Colon (tissue), 2 donors: Measurements from ENCODE around the gene ETFDH.
"Not testable (repeated sequence)": the region's sequence is repeated elsewhere in the genome, so short reads cannot be mapped to it uniquely, and the experiment has no call there.

Source experiments
- FAIRE-seq: peaks from 2 replicates; lab custom pipeline; 2012; peaks lifted over from hg19 to GRCh38; lab: Jason Lieb, UNC
- donor health status: control.
- donor health status: control.

Gene ETFDH

DNA sequence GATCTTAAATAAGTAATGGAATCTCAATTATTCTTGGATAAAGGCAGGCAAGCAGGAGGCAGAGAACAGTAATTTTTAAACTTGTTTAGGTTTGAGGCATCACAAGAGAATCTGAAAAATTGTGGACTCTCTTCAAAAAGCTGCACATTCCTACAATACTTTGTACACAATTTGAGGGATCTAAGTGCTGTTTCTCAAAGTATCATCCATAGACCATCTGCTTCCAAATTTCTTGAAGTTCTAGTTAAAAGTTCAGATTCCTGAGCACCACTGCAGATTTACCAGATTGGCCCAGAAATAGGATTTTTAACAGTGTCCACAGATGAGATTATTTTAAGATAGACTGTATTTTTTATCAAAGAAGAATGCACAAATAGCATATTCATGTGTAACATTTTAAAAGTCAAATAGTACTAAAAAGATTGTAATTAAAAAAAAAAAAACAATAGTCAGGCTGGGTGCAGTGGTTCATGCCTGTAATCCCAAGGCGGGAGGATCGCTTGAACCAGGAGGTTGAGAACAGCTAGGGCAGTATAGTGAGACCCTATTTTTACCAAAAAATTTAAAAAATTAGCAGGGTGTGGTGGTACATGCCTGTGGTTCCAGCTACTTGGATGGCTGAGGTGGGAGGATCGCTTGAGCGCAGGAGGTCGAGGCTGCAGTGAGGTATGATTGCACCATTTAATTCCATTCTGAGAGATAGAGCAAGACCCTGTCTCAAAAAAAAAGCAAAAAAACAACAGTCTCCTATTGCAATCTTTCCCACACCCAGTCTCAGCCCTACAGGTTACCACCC lies 82.5 kb downstream of the ETFDH start:
- no peak for FAIRE-seq

DNA sequence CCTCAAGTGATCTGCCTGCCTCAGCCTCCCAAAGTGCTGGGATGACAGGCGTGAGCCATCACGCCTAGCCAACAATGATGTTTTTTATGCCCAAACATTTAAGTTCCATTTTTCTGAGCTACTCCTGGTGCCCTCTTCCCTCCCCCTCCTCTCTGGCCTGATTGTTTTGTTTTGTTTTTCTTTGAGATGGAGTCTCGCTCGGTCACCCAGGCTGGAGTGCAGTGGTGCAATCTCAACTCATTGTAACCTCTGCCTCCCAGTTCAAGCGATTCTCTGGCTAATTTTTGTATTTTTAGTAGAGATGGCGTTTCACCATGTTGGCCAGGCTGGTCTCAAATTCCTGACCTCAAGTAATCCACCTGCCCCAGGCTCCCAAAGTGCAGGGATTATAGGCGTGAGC lies 83.7 kb downstream of the ETFDH start:
- not testable (repeated sequence) for FAIRE-seq

- no peak for FAIRE-seq
Measured at GRCh38 chr4:158756588-158756987, 84.5 kb downstream of the ETFDH start.

GRCh38 chr4:158758142-158758541 lies 86.0 kb downstream of the ETFDH start:
- no peak for FAIRE-seq

DNA sequence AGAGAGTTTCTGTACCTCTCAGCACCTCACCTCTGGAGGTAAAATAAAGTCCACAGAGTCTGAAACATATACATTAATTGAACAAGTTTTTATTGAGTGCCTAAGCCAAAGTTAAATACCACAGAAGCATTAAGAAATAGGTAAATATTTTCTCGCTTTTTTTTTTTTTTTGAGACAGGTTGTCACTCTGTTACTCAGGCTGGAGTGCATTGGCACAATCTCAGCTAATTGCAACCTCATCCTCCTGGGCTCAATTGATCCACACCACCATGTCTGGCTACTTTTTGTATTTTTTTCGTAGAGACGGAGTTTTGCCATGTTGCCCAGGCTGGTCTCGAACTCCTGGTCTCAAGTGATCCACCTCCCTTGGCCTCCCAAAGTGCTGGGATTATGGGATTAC lies 86.6 kb downstream of the ETFDH start:
- no peak for FAIRE-seq
